Fibroblast of upper back skin (primary cell): Measurements from ENCODE around the gene LAMTOR1.

Experiments used
- DNase-seq: peaks from one replicate; pipeline ENCODE4 v3.0.0-alpha.2; 2013

Gene LAMTOR1

DNA sequence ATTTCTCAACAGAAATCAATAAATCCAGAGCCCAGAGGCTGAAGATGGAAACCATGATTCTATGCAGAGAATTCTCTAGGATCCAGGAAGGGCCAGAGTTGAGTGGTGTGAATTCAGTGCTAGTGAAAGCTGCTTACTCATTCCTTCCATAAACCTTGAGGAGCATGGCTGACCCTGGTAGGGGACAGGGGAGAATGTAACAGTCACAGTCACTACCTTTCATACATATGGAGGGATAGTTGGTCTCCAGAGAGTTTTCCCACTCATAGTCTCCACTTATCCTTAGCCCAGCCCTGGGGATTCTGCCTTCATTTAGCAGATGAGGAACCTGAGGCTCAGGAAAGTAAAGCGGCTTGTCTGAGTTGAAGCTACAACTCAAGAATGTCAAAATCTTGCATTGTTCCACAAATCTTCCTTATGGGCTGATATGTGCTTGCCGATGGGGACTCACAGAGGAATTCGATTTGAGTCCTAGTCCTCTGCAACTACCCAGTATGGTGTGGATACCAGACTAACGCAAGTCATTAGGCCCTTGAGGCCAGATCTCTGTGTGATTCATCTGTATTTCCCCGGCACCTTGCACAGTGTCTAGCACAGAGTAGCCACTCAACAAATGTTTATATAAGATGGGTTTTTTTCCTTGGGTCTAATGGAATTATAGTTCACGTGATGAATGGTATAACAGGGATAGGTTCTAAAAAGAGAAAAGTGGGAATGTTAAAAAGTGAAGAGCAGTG is 13.1 kb upstream of the LAMTOR1 start:
- DNase-seq, result no peak

DNA sequence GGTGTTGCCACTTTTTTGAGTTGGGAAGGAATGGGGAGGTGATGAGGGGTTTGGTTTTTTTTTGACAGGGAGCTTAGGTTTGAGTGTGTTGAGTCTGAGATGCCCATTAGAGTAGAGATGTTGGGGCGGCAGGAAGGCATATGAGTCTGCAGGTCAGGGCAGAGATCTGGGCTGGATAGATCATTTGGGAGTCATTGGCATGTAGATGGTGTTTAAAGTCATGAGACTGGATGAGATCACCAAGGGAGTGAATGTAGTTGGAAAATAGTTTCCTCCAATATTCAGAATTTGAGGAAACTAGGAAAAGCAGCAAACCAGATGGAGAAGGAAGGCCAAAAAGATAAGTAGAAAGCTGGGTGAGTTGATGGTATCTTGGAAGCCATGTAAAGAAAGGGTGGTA is 11.5 kb upstream of the LAMTOR1 start:
- DNase-seq, result no peak

DNA sequence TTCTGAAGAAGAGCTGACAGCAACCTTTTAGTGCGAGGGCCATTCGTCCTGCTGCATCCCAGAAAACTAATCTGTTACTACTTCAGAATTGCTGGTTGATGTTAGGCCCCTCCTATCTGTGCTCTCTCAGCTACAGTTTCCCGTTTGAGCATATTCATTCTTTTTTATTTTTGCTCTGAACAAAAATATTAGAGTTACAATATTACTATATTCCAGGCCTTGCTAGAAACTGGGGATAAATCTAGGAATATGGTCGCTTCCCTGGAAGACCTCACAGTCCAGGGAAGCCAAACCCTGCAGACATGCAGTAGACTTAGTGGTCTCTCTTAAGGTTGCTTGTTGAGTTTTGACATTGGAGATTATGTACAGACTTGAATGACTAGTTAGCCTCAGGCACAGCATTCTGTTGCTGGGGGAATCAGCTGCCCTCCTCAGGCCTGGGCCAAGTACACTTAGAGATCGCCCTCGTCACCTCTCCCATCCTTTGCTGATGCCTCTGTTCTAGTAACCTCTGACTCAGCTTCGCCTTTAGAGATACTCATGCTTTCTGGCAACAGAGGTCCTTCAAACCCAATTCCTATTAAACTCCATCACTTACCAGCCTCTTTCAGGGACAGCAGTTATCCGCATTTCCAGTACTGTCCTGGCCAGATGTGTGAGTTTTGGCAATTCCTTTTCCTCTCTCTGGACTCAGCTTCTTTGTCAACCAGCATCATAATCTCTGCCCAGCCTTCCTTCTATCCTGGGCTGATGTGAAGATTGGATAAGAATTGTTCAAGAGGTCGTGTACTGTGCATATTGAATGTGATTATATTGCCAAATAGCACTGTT is 10.1 kb upstream of the LAMTOR1 start:
- no peak for DNase-seq

DNA sequence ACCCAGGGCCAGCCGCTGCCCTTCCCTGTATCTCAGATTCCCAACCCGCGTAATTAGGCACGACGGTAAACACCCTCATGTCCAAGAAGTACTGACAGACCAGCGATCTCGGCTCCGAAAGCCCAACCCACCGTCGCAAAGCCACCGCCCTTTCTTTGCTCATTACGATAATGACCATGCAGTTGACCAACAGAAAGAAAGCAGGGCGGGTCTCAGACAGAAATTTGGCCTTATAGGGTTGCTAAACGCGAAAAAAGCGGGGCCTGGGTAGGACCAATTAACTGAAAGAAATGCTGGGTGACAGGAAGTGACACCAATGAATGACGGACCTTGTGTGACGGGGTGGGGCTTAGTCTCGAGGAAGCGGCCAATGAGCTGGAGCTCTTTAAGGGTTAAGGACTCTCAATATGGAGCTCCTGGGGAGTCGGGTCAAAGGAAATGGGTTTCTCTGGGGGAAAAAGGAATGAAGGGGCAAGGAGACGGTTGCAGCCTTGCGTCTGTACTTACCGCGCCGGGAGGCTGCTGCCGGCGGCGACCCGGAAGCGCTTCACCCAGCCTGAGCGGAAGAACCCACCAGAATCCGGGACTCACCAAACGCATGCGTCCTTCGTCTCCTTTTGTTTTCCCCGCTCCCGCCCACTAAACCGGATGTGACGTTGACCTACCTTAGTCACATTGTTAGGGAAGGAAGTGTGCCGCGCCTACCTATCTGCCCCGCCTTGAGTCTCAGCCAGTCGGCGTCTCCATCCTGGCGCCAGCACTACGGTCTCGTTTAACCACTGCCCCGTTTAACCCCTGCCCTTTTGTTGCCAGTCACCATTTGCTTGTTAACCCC is 9.3 kb upstream of the LAMTOR1 start, which contains the start of gene ANAPC15:
ANAPC15 (minus strand) TSS at position 553 of the 835 bp plus-strand sequence. CDS start 1,419 bp downstream, outside the sequence.
- peak; percentile 100 for DNase-seq

DNA sequence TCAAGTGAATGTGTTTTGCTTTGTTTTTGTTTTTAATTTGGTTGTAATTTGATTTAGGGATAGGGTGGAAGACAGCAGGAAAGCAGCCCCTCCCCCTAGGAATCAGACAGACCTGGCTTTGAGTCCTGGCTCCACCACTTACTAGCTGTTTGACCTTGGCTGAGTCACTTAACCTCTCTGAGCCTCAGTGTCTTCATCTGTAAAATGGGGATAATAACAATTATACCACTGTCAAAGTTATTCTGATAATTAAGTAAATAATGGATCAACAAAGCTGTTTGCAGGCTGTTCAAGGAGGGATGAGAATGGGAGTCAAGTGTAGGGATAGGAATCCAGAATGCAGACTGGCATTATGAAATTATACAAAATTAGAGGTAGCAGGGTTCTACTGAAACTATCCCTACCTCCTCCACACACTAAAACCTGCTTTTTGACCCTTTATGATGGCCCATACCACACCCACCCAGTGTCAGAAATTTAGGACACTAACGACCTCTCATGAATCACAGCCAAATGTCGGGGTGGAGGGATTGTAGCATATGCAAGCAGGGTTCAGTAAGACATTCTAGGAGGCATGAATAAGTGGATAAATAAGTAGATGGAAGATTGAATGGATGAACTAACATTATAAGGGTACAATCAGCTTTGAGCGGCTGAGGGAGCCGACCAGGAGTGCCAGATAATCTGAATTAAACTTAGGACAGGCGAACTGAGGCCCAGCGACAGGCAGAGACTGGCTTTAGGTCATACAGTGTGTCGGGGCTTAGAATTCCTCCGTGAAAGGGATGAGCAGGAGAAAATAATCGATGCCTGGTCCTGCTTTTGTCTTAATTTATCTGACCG is 8.4 kb upstream of the LAMTOR1 start:
- DNase-seq, result no peak

DNA sequence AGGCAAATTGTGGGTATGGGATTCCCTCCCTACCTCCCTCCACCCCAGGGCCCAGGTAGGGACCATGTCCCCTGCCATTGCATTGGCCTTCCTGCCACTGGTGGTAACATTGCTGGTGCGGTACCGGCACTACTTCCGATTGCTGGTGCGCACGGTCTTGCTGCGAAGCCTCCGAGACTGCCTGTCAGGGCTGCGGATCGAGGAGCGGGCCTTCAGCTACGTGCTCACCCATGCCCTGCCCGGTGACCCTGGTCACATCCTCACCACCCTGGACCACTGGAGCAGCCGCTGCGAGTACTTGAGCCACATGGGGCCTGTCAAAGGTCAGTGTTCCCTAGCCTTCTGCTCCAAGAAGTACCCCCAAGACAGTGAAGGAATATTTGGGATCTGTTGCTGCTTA is 2.8 kb upstream of the LAMTOR1 start, which contains the start of gene TOMT:
TOMT (plus strand) TSS at position 37 of the 400 bp plus-strand sequence; CDS start at position 65, 28 bp downstream.
- no peak for DNase-seq

DNA sequence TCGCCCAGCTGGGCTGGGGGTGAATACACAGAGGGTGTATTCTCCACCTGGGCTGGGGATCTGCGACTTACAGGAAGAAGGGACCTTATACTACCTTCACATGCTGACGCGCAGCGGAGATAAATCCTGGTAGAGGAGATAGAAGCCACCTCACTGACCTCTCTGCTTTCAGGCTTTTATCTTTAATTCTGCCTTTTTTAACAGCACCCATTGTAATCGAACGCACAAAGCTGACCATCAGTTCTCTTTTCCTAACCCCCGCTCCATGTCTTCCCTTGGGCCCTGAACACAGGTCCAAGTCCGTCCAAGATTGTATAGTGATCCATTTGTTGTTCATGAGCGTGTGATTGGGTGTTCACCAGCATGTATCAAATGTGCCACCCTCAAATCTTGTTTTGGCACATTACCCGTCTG is 664 bp upstream of the LAMTOR1 start:
- DNase-seq, result no peak

DNA sequence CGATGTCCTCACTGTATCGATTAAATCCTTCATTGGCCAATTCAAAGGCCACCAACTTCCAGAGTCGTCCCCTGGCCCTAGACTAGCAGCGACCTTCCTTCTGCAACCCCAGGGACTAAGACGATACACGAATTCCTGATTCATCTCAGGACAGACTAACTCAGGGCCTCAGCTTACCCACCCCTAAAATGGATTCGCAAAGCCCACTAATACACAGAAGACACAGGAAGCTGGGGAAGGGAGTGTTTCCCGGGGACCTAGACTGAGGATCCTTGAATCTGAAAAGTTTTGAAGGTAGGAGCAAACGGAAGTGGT is 509 bp downstream of the LAMTOR1 start:
- DNase-seq, result no peak

DNA sequence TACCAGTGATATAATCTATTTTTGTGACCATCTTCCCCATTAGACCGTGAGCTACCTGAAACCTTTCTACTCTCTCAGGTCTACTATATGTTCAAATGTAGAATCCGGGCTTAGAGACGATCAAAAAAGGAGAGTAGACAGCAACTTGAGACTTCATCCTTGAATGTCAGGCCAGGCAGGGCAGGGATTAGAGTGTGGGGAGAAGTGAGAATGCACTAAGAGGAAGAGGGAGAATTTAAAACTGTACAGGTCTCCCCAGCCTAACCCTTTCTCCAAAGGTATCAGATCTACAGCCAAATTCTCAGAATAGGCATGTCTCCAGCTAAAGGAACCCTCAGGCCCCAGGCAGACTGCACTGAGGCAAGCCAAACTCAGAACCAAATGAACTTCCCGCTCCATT is 935 bp downstream of the LAMTOR1 start:
- no peak for DNase-seq

DNA sequence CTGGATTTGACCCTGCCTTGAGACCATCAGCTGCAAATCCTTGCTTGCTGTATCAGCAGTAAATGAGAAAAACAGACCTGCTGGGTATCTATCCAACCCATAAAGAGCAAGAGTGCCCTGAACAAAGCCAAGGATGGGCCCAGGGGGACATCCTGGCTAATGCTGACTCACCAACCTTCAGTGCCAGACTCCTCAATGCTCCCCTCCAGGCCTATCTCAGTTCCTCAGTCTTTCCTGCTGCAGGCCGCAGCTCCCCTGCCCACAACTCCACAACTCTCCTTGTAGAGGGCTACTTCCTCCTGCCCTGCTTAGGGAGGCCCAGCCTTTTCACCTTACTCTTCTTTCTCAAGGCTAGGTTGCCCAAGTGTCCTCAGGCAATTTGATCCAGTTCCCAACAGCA is 2.6 kb downstream of the LAMTOR1 start:
- DNase-seq, result no peak

DNA sequence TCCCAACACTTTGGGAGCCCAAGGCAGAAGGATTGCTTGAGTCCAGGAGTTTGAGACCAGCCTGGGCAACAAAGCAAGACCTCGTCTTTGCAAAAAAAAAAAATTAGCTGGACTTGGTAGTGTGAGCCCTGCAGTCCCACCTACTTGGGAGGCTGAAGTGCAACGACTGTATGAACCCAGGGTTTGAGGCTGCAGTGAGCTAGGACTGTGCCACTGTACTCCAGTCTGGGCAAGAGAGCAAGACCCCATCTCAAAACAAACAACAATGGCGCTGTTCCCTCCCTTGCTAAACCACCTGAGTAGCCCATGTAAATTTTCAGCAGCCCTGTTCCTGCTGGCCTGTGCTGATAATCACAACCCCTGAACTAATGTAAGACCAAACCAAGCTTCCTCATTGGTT is 3.1 kb downstream of the LAMTOR1 start:
- DNase-seq, result no peak

DNA sequence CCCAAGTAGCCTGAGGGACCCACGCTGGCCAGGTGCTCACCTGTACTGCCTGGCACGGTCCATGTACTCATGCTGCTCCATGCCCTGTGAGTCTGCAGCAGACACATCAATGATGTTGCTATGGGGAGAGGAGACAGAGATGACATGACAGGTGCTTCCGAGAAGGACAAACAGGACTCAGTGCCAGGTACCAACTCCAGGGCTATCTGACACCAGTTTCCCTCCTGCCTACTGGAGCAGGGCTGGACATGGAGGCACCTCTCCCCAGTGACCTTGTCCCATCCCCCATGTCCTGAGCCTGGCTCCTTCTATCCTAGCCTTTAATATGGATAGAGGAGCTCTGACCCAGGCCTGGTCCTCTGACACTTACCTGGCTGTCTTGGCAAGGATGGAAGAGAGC is 4.4 kb downstream of the LAMTOR1 start:
- DNase-seq, result no peak

DNA sequence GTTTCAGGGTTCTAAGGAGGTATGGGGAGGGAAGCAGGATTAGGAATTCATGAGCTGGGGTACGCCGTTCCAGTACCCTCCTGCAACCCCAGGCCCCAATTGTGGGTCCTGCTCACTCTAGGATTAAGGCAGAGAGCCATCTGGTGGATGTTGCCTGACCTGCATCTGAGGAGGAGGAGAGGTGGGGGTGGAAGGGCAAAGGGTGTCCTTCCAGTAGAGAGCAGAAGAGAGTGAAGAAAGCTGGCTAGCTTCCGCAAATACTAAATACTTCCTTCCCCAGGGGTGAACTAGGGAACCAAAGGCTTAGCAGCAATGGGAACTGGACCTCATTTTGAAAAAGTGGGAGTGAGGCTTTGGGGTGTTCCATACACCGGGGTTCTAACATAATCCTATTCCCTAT is 11.8 kb downstream of the LAMTOR1 start:
- peak; percentile 61 for DNase-seq

DNA sequence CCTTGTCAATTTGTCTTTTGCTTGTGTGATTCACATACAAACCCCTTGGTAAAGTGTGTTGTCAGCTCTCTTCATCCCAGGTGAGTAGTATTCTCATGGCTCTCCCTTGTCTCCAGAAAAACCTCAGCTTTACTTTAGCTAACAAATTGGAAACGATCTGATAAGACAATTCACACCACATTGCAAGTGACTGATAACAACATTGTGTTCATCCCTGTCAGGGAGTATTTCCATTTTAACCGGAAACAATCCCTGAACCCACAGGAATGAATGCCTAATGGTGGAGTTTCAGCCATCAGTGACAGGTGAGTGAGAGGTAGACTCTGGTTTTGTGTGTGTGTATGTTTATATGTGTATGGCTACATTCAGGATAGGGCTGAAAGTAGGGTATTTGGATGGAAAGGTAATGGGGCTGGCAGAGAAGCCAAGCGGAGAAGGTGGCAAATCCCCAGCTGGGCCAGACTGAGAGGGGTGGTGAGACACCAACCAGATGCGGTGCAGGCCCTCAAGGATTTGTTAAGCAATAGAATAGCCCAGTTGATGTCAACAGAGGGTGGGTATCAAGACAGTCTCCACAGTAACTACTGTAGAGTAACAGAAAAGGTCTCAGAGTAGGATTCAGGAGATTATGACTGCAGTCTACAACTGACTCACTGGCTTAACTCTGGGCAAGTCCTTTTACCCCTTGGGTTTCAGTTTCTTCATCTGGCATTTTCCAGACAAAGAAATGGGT is 14.9 kb downstream of the LAMTOR1 start:
- no peak for DNase-seq

DNA sequence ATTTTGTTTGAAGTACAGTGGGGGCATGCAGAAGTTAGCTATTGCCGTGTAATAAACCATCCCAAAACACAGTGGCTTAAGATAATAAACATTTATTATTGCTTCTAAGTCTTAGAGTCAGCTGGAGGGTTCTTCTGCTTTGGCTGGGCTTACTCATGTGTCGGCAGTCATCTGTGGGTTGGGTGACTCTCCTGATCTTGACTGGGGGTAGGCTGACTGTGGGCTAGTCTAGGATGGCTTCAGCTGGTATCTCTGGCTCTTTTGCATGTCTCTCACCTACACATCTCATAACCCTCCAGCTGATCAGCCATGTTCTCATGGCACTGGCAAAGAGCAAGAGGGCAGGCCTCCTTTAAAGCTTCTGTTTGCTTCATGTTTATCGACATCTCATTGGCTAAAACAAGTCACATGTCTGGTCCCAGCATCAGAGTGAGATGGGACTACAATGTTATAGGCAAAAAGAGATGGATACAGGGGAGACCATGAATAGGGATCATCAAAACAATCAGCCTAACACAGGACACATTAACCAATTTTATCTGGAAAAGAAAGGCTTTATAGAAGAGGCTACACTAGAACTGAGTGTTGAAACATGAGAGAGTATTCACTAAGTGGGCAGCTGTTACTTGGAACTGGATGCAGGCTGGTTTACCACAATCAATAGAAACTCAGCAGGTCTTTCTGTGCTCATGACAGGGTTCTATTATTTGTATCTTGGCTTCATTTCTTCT is 17.3 kb downstream of the LAMTOR1 start:
- DNase-seq, result no peak

DNA sequence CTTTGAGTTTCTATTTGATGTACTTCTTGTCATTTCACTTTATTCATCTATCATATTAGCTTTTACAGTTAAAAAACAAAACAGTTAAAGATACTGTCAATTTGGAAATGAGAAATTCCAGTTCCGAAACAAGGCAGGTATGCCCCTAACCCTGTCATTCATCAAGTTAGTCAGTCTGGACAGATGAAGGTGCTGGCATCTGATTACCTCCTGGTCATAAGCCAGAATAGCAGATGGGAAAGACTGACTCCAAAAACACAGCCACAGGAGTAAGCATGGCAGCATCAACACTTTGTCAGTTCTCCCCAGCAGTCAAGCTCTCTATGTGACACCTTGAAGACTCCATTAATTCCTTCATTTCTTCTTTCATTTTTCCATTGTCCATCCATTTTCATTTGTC is 18.1 kb downstream of the LAMTOR1 start:
- no peak for DNase-seq

DNA sequence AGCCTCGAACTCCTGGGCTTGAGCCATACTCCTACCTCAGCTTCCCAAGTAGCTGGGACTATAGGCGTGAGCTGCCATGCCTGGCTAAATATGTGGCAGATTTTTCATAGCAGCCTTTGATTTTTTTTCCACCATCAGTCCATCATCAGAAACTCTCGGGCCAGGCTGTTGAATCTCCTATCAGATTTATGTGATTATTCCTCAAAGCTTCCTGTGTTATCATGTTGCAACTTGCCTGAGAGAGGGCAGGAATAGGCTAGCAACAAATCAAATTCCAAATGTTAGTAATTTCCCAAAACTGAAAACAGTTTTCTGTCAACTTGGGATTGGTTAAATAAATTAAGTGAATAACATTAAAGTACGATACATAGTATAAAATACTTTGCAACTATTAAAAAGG is 19.0 kb downstream of the LAMTOR1 start:
- no peak for DNase-seq

DNA sequence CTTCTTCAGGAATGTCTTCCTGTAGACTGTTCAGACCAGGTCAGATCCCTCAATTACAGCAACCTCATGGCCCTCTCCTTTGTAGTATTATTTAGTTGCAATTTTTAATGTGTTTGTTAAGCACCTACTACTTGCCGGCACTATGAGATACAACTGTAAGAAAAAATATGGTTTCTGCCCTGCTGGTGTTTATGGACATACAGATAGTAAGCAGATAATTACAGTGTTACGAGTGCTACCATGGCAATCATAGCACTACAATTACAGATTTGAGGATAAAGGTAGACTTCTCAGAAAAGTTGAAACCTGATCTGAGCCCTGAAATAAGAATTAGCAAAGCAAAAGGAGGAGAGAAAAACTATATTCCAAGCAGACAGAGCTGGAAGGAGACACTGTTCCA is 19.7 kb downstream of the LAMTOR1 start:
- no peak for DNase-seq

DNA sequence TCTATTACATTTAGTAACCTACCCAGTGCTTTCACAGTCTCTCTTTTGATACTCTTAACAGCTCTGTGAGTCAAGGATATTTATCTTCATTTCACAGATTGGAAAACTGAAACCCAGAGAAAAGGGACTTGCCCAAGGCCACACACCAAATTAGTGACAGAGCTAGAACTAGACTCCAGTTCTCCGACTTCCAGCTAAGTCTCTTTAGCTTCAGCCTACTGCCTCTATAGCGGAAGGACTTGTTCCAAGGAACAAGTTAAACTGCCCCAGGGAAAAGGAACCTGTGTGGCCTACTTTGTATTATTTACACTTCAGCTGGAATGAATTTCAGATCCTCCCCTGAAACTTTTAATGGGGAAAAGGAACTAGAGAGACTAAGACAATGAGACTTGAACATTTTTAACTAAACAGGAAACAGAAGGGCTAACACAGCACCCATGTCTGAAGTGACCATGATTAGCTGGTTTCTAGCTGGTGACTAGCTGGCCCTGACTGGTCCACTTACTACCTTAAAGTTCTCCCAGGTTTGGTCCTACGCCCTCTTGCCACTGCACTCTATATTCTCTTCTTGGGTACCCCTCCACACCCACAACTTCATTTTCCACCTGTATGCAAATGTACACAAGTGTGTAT is 21.2 kb downstream of the LAMTOR1 start:
- no peak for DNase-seq

DNA sequence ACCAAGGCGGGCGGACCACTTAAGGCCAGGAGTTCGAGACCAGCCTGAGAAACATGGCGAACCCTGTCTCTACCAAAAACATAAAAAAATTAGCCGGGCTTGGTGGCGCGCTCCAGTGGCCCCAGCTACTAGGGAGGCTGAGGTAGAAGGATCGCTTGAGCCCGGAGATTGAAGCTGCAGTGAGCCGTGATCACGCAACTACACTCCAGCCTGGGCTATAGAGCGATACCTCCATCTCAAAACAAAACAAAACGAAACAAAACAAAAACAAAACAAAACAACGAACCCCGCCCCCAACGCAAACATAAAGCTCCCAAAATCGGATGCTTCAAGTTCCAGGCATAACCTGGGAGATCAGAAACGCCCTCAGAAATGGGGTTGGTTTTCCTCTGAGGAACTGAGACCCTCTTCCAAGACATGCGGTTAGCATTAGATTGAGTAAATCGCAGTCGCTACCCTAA is 21.9 kb downstream of the LAMTOR1 start:
- no peak for DNase-seq
